Natural killer cell (primary cell): ENCODE data around the gene AUTS2. TPM values are rescaled to one million over a fixed set of nuclear protein-coding genes. Genes with fewer than 3 reads are reported as not detected.

ENCODE experiments used
- ATAC-seq, 3 donors: fragments of 150-1000 bp in 2 of 3; fragments of 200-7000 bp in 1 of 3; cut with Tn5 transposase; 1 replicate in 1 of 3; 2 replicates in 2 of 3; pipeline ENCODE4 v1.10.0; 2021; ENCODE audit warnings: mild to moderate bottlenecking in 2 of 3, moderate library complexity in 2 of 3
- DNase-seq, 2 donors: peaks; one replicate each; pipeline versions ENCODE4 v3.0.0 to v3.0.0-alpha.2; 2013 to 2021; ENCODE audit warnings: mixed read lengths in 1 of 2
- H3K27ac ChIP-seq: one replicate; pipeline ENCODE4 v1.5.1; 2013; ENCODE audit warnings: mild to moderate bottlenecking, low read length
- H3K27me3 ChIP-seq: one replicate; pipeline ENCODE4 v1.6.1; 2013; ENCODE audit warnings: low read length; ENCODE audit not compliant: control insufficient read depth, insufficient read depth
- H3K36me3 ChIP-seq: one replicate; pipeline ENCODE4 v1.6.1; 2013; ENCODE audit warnings: low read length; ENCODE audit not compliant: control insufficient read depth, insufficient read depth
- H3K4me1 ChIP-seq: one replicate; pipeline ENCODE4 v1.6.1; 2013; ENCODE audit warnings: low read length; ENCODE audit not compliant: control insufficient read depth, insufficient read depth
- H3K4me3 ChIP-seq: one replicate; pipeline ENCODE4 v1.5.1; 2013; ENCODE audit warnings: low read length
- H3K9me3 ChIP-seq: one replicate; pipeline ENCODE4 v1.6.1; 2013; ENCODE audit warnings: low read length; ENCODE audit not compliant: control insufficient read depth, insufficient read depth
- H3K27ac Mint-ChIP-seq, 2 donors: one replicate each; pipeline ENCODE4 v1.8.0; 2022; ENCODE audit warnings: mild to moderate bottlenecking in 2 of 2, mixed read lengths in 2 of 2, moderate library complexity in 1 of 2
- H3K27me3 Mint-ChIP-seq, 2 donors: one replicate each; pipeline ENCODE4 v1.8.0; 2022; ENCODE audit warnings: low read depth in 2 of 2, mixed read lengths in 2 of 2
- H3K36me3 Mint-ChIP-seq: one replicate; pipeline ENCODE4 v1.8.0; 2022; ENCODE audit warnings: mixed read lengths
- H3K4me1 Mint-ChIP-seq, 2 donors: one replicate each; pipeline ENCODE4 v1.8.0; 2022; ENCODE audit warnings: mixed read lengths in 2 of 2
- H3K4me3 Mint-ChIP-seq: one replicate; pipeline ENCODE4 v1.8.0; 2022; ENCODE audit warnings: mild to moderate bottlenecking, moderate library complexity, mixed read lengths
- H3K9me3 Mint-ChIP-seq, 2 donors: one replicate each; pipeline ENCODE4 v1.8.0; 2022; ENCODE audit warnings: mixed read lengths in 2 of 2
- CTCF ChIP-seq: fragments of 200-600 bp; IDR thresholded peaks from one replicate; pipeline ENCODE4 v1.8.0; 2022; ENCODE audit warnings: antibody characterized with exemption
- WGBS: methylation state at CpG from one replicate; pipeline ENCODE4 v1.1.7; 2013; ENCODE audit warnings: missing lambda C conversion rate; ENCODE audit not compliant: insufficient coverage; 5-methylcytosine and 5-hydroxymethylcytosine counted together
- intact Hi-C: fragments of 100-400 bp; cut with micrococcal nuclease; formaldehyde crosslinking; loops from one replicate; pipeline ENCODE4 v1.14.2; 2022
- total RNA-seq, 4 donors: library from RNA; stranded (reverse); fragments of 120-200 nt in 1 of 4; gene quantifications; one replicate each; pipeline versions ENCODE4 v1.2.3 to v1.2.4, GENCODE V29; 2013 to 2022

Gene AUTS2
- total RNA-seq, 3 donors from 2014 or later (not counting 1 experiment from before 2014, with no cell fraction given) = 147 to 197 (median 155) TPM

- no peak overlapping the region for H3K27ac ChIP-seq
- H3K27ac Mint-ChIP-seq = no peak overlapping the region
- TF ChIP-seq CTCF = no peak
- no peak overlapping the region for H3K4me3 Mint-ChIP-seq
- ATAC-seq = no peak
- no peak for DNase-seq
- no peaks in the 10 kb centered on the region for H3K9me3 ChIP-seq
- H3K36me3 ChIP-seq = no peaks in the 10 kb centered on the region
- intact Hi-C loops = no loop called here
- no peaks in the 10 kb centered on the region for H3K9me3 Mint-ChIP-seq
- H3K36me3 Mint-ChIP-seq = no peaks in the 10 kb centered on the region
- no peaks in the 10 kb centered on the region for H3K27me3 ChIP-seq
- no peaks in the 10 kb centered on the region for H3K4me1 ChIP-seq
- H3K27me3 Mint-ChIP-seq = no peaks in the 10 kb centered on the region
- no peak overlapping the region for H3K4me3 ChIP-seq
- WGBS = 93% methylated on average over 9 of the region's 9 CpGs
- H3K4me1 Mint-ChIP-seq = peaks cover 0 to 9% of the 10 kb centered on the region in 2 donors
Observed at GRCh38 chr7:70573071-70573661, 974.9 kb downstream of the AUTS2 start.

DNA sequence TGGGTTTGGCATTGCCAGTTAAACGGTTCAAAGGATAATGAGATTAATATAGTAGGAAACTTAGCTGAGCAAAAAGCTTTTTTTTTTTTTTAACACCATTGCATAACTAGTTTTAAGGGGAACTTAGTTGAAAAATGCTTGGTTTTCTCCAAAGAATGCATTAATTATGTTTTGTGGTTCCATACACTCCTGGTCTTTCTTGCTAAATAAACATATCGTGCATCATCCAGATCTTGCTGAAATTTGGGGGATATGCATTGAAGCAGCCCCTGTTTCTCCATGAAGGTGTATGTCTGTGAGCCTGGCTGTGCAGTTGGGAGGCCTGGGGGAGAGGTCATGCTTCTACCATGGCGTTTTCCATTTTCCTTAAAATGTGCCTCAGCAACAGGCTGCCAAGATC, 975.4 kb downstream of the AUTS2 start:
- intact Hi-C loops = no loop called here
- Mint-ChIP-seq H3K27me3 (no peaks in the 10 kb centered on the region), H3K27ac (no peak overlapping the region), H3K9me3 (no peaks in the 10 kb centered on the region), H3K36me3 (no peaks in the 10 kb centered on the region), H3K4me3 (no peak overlapping the region), H3K4me1 (peaks cover 0 to 9% of the 10 kb centered on the region in 2 donors)
- Histone ChIP-seq H3K27ac (no peak overlapping the region), H3K27me3 (no peaks in the 10 kb centered on the region), H3K36me3 (no peaks in the 10 kb centered on the region), H3K9me3 (no peaks in the 10 kb centered on the region), H3K4me3 (no peak overlapping the region), H3K4me1 (no peaks in the 10 kb centered on the region)
- DNase-seq (no peak), ATAC-seq (no peak)
- no peak for TF ChIP-seq CTCF
- WGBS = 86% methylated on average over 3 of the region's 3 CpGs

GRCh38 chr7:70574314-70574834, 976.1 kb downstream of the AUTS2 start:
- Mint-ChIP-seq H3K4me3 (no peak overlapping the region), H3K4me1 (peaks cover 0 to 9% of the 10 kb centered on the region in 2 donors), H3K36me3 (no peaks in the 10 kb centered on the region), H3K27ac (no peak overlapping the region), H3K9me3 (no peaks in the 10 kb centered on the region), H3K27me3 (no peaks in the 10 kb centered on the region)
- Histone ChIP-seq H3K9me3 (no peaks in the 10 kb centered on the region), H3K4me1 (no peaks in the 10 kb centered on the region), H3K27ac (no peak overlapping the region), H3K4me3 (no peak overlapping the region), H3K36me3 (no peaks in the 10 kb centered on the region), H3K27me3 (no peaks in the 10 kb centered on the region)
- WGBS = 91% methylated on average over 4 of the region's 5 CpGs
- no peak for TF ChIP-seq CTCF
- ATAC-seq = no peak
- intact Hi-C loops = no loop called here
- DNase-seq = no peak
